Neural cell (in vitro differentiated cells): ENCODE results near the gene PRRG2. TPM values are rescaled to one million over a fixed set of nuclear protein-coding genes. Genes with fewer than 3 reads are reported as not detected.

Experiments used
- H2AFZ ChIP-seq: fragments of 200-600, 300-800 bp; sonication (generic), shearing (Covaris generic); 2 replicates; pipeline ENCODE4 v1.6.0; 2014; ENCODE audit warnings: low read depth, mild to moderate bottlenecking, antibody characterized with exemption, low read length, moderate library complexity
- H3F3A ChIP-seq: fragments of 200-600 bp; shearing (Covaris generic); 2 replicates; pipeline ENCODE4 v1.6.1; 2016; ENCODE audit warnings: mild to moderate bottlenecking, moderate library complexity, mixed read lengths, antibody characterized with exemption, low read length; ENCODE audit not compliant: insufficient read depth, poor library complexity, severe bottlenecking
- H3K27ac ChIP-seq: fragments of 200-600, 300-800 bp; sonication (generic), shearing (Covaris generic); 2 replicates; pipeline ENCODE4 v1.5.1; 2014; ENCODE audit warnings: mild to moderate bottlenecking, low read length, moderate library complexity
- H3K27me3 ChIP-seq: fragments of 300-800, 200-600 bp; sonication (generic), shearing (Covaris generic); 2 replicates; pipeline ENCODE4 v1.6.0; 2014; ENCODE audit warnings: mild to moderate bottlenecking, low read depth, low read length, moderate library complexity; ENCODE audit not compliant: insufficient read depth
- H3K36me3 ChIP-seq: fragments of 300-800, 200-600 bp; sonication (generic), shearing (Covaris generic); 2 replicates; pipeline ENCODE4 v1.5.1; 2014; ENCODE audit warnings: mild to moderate bottlenecking, antibody characterized with exemption, low read length, moderate library complexity; ENCODE audit not compliant: insufficient read depth
- H3K4me2 ChIP-seq: fragments of 300-800, 200-600 bp; sonication (generic), shearing (Covaris generic); 2 replicates; pipeline ENCODE4 v1.6.0; 2014; ENCODE audit warnings: mild to moderate bottlenecking, low read length
- H3K4me3 ChIP-seq: fragments of 300-800, 200-600 bp; sonication (generic), shearing (Covaris generic); 2 replicates; pipeline ENCODE4 v1.5.1; 2014; ENCODE audit warnings: mild to moderate bottlenecking, low read length, moderate library complexity
- H3K79me2 ChIP-seq: fragments of 200-600 bp; shearing (Covaris generic); replicated peaks from 2 replicates; pipeline ENCODE4 v1.6.0; 2014; ENCODE audit warnings: mild to moderate bottlenecking, low read length, moderate library complexity; ENCODE audit not compliant: insufficient read depth
- H3K9ac ChIP-seq: fragments of 300-800, 200-600 bp; sonication (generic), shearing (Covaris generic); 2 replicates; pipeline ENCODE4 v1.6.1; 2016; ENCODE audit warnings: mild to moderate bottlenecking, low read length, mixed read lengths
- H3K9me2 ChIP-seq: fragments of 200-600 bp; shearing (Covaris generic); 2 replicates; pipeline ENCODE4 v1.6.1; 2016; ENCODE audit warnings: mild to moderate bottlenecking, low read length, mixed read lengths; ENCODE audit not compliant: insufficient read depth
- H3K9me3 ChIP-seq: fragments of 200-600, 300-800 bp; sonication (generic), shearing (Covaris generic); 2 replicates; pipeline ENCODE4 v1.6.1; 2016; ENCODE audit warnings: mild to moderate bottlenecking, mixed run types, low read length, moderate library complexity, mixed read lengths
- H4K20me1 ChIP-seq: fragments of 200-600 bp; shearing (Covaris generic); 2 replicates; pipeline ENCODE4 v1.6.1; 2016; ENCODE audit warnings: mild to moderate bottlenecking, mixed run types; ENCODE audit not compliant: insufficient read depth
- EP300 ChIP-seq: fragments of 450-650 bp; conservative IDR thresholded peaks from 2 replicates; pipeline ENCODE4 v1.6.1; 2014; ENCODE audit warnings: antibody characterized with exemption, mild to moderate bottlenecking, moderate library complexity; ENCODE audit not compliant: poor library complexity, severe bottlenecking
- EZH2 ChIP-seq: fragments of 200-600, 300-800 bp; shearing (Covaris generic), sonication (generic); IDR thresholded peaks from 2 replicates; pipeline ENCODE4 v1.6.1; 2014; ENCODE audit warnings: antibody characterized with exemption, low read length, borderline replicate concordance, mild to moderate bottlenecking; ENCODE audit not compliant: insufficient read depth, poor library complexity, severe bottlenecking
- MXI1 ChIP-seq: fragments of 450-650 bp; conservative IDR thresholded peaks from 2 replicates; pipeline ENCODE4 v1.6.1; 2014; ENCODE audit warnings: antibody characterized with exemption, mild to moderate bottlenecking; ENCODE audit not compliant: poor library complexity, severe bottlenecking
- POLR2AphosphoS5 ChIP-seq: IDR thresholded peaks from 2 replicates; pipeline ENCODE4 v1.6.1; 2012
- RAD21 ChIP-seq: fragments of 450-650 bp; conservative IDR thresholded peaks from 2 replicates; pipeline ENCODE4 v1.6.1; 2014; ENCODE audit warnings: antibody characterized with exemption, mild to moderate bottlenecking, moderate library complexity
- SMC3 ChIP-seq: fragments of 450-650 bp; conservative IDR thresholded peaks from 2 replicates; pipeline ENCODE4 v1.6.1; 2014; ENCODE audit warnings: antibody characterized with exemption, mild to moderate bottlenecking, moderate library complexity; ENCODE audit not compliant: poor library complexity
- TAF1 ChIP-seq: IDR thresholded peaks from 2 replicates; pipeline ENCODE4 v1.6.1; 2012; ENCODE audit warnings: low read depth
- polyA plus RNA-seq: library from polyadenylated mRNA; depleted of rRNA; stranded (reverse); fragments of >200 nt; gene quantifications from 2 replicates; pipeline ENCODE4 v1.2.3, GENCODE V29; 2014
- TF ChIP-seq, protein P1 (sequence below): fragments of 450-650 bp; IDR thresholded peaks from 2 replicates; pipeline ENCODE4 v1.5.1; 2014; ENCODE audit warnings: antibody characterized with exemption, mild to moderate bottlenecking, moderate library complexity; ENCODE audit not compliant: poor library complexity, severe bottlenecking
- TF ChIP-seq, protein P2 (sequence below): IDR thresholded peaks from 2 replicates; pipeline ENCODE4 v1.6.1; 2012; ENCODE audit warnings: borderline replicate concordance

Gene PRRG2
- polyA plus RNA-seq, 1 donor from 2014 or later = not detected

DNA sequence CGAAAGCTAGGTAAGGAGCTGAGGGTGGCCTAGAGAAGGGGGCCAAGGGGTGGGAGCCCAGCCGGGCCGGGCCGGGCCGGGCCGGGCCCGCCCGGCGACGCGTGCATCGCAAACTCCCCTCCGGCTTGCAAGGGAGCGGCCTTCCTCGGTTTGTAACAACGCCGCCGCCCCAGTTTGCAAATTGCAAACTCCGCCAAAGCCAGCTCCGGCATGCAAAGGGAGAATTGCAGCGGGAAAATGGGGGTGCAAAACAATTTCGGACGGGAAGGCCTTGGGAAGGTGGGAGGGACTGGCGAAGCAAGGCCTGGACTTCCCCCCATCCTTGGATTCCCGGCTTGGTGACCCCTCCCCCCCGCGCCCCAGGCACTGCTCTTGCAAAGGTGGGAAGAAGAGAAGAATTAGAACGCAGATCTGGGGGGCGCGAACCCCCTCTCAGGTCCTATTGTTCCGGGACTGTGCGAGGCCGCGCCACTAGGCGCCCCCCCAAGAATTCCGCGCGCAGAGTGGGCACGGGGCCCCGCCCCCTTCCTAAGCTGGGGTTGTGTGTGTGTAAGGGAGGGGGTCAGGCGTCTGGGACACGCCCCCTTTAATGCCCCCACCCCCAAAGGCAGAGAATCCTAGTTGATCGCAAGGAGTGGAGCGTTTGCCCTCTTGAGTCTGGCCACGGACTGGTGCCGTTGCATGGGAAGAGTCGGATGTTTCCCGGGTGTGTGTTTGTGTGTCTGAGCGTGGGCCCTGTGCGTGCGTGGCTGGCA lies 10.8 kb downstream of the PRRG2 start:
- Histone ChIP-seq H3K9ac (peak overlapping the region; percentile 96), H3K9me3 (no peaks in the 10 kb centered on the region), H3K36me3 (no peaks in the 10 kb centered on the region), H3K9me2 (no peaks in the 10 kb centered on the region), H3K27me3 (no peaks in the 10 kb centered on the region), H3K4me3 (peak overlapping the region; percentile 95), H3K79me2 (peaks cover 20% of the 10 kb centered on the region), H2AFZ (peak overlapping the region; percentile 27), H3K27ac (peak overlapping the region; percentile 97), H3F3A (no peaks in the 10 kb centered on the region), H3K4me2 (peak overlapping the region; percentile 67), H4K20me1 (no peaks in the 10 kb centered on the region)
- TF ChIP-seq SMC3 = peak; percentile 26
- TF ChIP-seq, protein P1, sequence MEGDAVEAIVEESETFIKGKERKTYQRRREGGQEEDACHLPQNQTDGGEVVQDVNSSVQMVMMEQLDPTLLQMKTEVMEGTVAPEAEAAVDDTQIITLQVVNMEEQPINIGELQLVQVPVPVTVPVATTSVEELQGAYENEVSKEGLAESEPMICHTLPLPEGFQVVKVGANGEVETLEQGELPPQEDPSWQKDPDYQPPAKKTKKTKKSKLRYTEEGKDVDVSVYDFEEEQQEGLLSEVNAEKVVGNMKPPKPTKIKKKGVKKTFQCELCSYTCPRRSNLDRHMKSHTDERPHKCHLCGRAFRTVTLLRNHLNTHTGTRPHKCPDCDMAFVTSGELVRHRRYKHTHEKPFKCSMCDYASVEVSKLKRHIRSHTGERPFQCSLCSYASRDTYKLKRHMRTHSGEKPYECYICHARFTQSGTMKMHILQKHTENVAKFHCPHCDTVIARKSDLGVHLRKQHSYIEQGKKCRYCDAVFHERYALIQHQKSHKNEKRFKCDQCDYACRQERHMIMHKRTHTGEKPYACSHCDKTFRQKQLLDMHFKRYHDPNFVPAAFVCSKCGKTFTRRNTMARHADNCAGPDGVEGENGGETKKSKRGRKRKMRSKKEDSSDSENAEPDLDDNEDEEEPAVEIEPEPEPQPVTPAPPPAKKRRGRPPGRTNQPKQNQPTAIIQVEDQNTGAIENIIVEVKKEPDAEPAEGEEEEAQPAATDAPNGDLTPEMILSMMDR = peak; percentile 10
- TF ChIP-seq TAF1 = peak; percentile 3
- peak; percentile 65 for TF ChIP-seq MXI1
- TF ChIP-seq, protein P2, sequence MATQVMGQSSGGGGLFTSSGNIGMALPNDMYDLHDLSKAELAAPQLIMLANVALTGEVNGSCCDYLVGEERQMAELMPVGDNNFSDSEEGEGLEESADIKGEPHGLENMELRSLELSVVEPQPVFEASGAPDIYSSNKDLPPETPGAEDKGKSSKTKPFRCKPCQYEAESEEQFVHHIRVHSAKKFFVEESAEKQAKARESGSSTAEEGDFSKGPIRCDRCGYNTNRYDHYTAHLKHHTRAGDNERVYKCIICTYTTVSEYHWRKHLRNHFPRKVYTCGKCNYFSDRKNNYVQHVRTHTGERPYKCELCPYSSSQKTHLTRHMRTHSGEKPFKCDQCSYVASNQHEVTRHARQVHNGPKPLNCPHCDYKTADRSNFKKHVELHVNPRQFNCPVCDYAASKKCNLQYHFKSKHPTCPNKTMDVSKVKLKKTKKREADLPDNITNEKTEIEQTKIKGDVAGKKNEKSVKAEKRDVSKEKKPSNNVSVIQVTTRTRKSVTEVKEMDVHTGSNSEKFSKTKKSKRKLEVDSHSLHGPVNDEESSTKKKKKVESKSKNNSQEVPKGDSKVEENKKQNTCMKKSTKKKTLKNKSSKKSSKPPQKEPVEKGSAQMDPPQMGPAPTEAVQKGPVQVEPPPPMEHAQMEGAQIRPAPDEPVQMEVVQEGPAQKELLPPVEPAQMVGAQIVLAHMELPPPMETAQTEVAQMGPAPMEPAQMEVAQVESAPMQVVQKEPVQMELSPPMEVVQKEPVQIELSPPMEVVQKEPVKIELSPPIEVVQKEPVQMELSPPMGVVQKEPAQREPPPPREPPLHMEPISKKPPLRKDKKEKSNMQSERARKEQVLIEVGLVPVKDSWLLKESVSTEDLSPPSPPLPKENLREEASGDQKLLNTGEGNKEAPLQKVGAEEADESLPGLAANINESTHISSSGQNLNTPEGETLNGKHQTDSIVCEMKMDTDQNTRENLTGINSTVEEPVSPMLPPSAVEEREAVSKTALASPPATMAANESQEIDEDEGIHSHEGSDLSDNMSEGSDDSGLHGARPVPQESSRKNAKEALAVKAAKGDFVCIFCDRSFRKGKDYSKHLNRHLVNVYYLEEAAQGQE = no peak

DNA sequence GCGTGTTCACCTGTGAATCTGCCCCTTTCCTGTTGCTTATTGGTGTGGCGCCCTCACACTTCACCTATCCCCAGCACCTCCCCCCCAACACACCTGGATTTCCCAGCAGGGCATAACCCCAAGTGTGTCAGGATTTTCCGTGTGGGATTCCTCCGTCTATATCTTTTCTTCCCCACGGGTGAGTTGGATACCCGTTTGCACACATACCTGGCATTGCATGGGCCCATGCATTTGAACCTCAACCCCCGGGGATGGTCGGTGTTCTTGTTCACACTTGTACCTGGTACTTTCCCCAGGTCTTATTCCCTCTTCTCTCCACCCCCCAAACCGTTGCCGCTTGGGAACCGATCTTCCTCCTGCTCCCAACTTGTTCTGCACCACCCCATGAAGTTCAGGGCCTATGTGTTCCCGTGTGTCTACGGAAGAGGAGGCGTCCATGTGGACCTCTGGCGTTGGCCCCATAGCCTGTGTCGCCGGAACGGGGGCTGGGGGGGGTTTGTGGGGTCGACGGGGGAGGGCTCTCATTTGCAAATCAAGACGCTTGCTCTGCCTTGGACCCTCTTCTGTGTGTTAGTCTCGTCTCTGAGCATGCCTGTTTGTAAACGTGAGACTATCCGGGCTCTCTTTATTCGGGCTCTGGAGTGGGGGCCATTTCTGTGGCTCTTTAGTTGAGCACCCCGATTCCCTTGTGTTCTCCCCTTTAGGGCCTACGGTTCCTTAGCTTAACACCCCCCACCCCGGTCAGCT lies 11.5 kb downstream of the PRRG2 start:
- peak overlapping the region; percentile 97 for H3K27ac ChIP-seq
- peak overlapping the region; percentile 96 for H3K9ac ChIP-seq
- H3F3A ChIP-seq = no peaks in the 10 kb centered on the region
- no peaks in the 10 kb centered on the region for H4K20me1 ChIP-seq
- peak overlapping the region; percentile 67 for H3K4me2 ChIP-seq
- no peaks in the 10 kb centered on the region for H3K9me3 ChIP-seq
- no peaks in the 10 kb centered on the region for H3K27me3 ChIP-seq
- TF ChIP-seq, protein P1 = no peak
- TF ChIP-seq EZH2 = no peak
- no peak for TF ChIP-seq TAF1
- no peak for TF ChIP-seq EP300
- TF ChIP-seq POLR2AphosphoS5 = no peak
- TF ChIP-seq MXI1 = no peak
- TF ChIP-seq SMC3 = no peak
- TF ChIP-seq, protein P2 = no peak
- TF ChIP-seq RAD21 = no peak
- no peak overlapping the region for H2AFZ ChIP-seq
- no peaks in the 10 kb centered on the region for H3K9me2 ChIP-seq
- peaks cover 20% of the 10 kb centered on the region for H3K79me2 ChIP-seq
- peak overlapping the region; percentile 95 for H3K4me3 ChIP-seq
- no peaks in the 10 kb centered on the region for H3K36me3 ChIP-seq
